OCI-LY1 (cell line): ENCODE results near the gene ZNF624.

ENCODE experiments used
- EZH2 ChIP-seq: fragments of 200-600 bp; sonication (generic), shearing (Covaris generic); IDR thresholded peaks from 2 replicates; pipeline ENCODE4 v1.8.0; 2017; ENCODE audit warnings: borderline replicate concordance, mixed run types, mild to moderate bottlenecking, antibody characterized with exemption, low read length, moderate library complexity, mixed read lengths
- TF ChIP-seq, protein P1 (sequence below): fragments of 200-600 bp; sonication (generic), shearing (Covaris generic); IDR thresholded peaks from 2 replicates; pipeline ENCODE4 v1.5.1; 2017; ENCODE audit warnings: mild to moderate bottlenecking, antibody characterized with exemption, low read length, moderate library complexity, mixed read lengths

DNA sequence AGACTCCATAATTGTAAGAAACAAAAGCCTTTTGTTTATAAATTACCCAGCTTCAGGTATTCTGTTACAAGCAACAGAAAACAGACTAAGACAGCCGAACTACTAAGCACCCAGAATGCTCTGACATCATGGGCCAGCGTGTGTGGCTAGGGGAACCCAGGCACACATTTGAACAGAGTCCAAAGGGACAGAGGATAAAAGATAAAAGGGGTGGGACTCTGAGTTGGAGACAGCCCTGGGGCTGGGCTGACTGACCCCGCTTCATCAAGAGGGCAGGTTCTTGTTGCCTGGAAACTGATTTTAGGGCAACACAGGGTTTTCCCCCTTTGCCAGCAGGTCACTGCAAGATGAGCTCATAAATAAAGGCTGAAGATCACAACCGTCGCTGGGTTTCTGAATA lies 54.1 kb downstream of the ZNF624 start:
- TF ChIP-seq, protein P1, sequence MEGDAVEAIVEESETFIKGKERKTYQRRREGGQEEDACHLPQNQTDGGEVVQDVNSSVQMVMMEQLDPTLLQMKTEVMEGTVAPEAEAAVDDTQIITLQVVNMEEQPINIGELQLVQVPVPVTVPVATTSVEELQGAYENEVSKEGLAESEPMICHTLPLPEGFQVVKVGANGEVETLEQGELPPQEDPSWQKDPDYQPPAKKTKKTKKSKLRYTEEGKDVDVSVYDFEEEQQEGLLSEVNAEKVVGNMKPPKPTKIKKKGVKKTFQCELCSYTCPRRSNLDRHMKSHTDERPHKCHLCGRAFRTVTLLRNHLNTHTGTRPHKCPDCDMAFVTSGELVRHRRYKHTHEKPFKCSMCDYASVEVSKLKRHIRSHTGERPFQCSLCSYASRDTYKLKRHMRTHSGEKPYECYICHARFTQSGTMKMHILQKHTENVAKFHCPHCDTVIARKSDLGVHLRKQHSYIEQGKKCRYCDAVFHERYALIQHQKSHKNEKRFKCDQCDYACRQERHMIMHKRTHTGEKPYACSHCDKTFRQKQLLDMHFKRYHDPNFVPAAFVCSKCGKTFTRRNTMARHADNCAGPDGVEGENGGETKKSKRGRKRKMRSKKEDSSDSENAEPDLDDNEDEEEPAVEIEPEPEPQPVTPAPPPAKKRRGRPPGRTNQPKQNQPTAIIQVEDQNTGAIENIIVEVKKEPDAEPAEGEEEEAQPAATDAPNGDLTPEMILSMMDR: no peak
- no peak for TF ChIP-seq EZH2
